ENCODE measurements around the gene NDUFC1.

The NDUFC1 gene

DNA sequence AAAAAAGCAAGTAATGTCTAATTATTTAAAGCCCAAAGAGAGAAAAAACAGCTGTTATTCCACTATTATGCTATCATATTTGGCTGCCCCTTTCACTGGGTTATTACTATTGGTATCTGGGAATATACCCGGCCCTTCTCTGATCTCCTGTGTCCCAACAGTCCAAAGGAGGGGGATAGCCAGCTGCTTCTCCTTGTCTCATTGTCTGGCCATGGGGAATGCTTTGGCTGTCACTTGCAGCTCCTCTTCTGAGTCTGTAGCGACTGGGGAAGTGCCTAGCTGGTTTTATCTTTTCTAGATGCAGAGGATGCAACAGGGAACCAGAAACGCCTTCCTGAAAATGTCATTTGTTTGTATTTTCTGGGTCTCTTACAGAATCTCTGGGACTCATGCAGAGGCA is 56.1 kb downstream of the NDUFC1 start:
- no peaks in the 10 kb centered on the region for H3K4me1 Mint-ChIP-seq

DNA sequence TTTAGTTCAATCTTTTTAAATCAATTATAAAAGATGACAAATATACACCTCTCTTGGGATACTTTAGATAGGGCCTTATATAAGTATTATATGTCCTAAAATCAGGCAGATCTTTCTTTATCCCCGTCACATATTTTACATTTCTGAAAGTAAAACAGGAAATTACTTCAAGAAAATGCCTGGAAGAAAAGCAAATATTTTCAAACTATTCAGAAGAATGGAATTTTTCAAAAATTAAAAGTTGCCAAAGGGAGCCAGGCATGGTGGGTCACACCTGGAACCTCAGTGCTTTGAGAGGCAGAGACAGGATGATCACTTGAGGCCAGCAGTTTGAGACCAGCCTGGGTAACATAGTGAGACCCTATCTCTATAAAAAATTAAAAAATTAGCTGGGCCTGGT is 56.7 kb downstream of the NDUFC1 start:
- H3K27ac Mint-ChIP-seq: no peak overlapping the region
- H3K27me3 Mint-ChIP-seq: no peaks in the 10 kb centered on the region
- no peaks in the 10 kb centered on the region for H3K36me3 Mint-ChIP-seq
- ATAC-seq: no peak
- no peaks in the 10 kb centered on the region for H3K9me3 Mint-ChIP-seq
- H3K4me1 Mint-ChIP-seq: no peaks in the 10 kb centered on the region
- no peak overlapping the region for H3K4me3 Mint-ChIP-seq

More for the DNA sequence above, 56.1 kb downstream of the NDUFC1 start:
- Mint-ChIP-seq H3K9me3 (no peaks in the 10 kb centered on the region), H3K27me3 (no peaks in the 10 kb centered on the region), H3K36me3 (no peaks in the 10 kb centered on the region), H3K27ac (no peak overlapping the region), H3K4me3 (no peak overlapping the region)
- no peak for ATAC-seq

DNA sequence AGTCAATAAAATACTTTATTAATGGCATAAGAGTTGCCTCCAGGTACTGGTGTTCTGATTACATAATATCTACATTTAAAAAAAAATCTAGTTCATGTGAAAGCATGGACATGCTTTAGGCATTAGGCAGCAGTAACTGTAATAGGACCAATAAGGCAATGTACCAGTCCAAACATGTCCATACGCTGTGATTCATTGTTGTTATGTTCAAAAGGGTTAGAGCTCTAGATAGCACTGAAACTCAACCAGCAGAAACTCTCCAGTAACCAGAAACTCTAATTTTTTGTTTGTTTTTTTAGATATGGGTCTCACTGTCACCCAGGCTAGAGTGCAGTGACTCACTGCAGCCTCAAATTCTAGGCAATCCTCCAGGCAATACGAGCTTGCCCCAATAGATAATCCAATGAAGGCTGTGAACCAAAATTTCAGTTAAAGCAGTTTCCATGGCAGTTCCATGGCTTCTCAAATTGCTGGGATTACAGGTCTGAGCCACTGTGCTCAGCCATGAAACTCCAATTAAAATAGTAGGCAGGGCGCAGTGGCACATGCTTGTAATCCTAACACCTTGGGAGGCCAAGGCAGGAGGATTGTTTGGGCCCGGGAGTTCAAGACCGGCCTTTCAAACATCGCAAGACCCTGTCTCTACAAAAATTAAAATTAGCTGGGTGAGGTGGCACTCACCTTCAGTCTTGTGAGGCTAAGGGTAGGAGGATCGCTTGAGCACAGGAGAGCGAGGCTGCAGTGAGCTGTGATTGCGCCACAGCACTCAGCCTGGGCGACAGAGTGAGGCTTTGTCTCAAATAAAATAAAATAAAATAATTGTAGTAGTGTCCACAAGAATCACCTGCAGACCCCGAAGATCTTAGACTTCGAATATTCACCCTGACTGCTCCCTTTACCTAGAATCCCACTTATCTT is 58.6 kb downstream of the NDUFC1 start:
- no peak for ATAC-seq
- Mint-ChIP-seq H3K9me3 (peaks cover 3% of the 10 kb centered on the region), H3K4me1 (peaks cover 9% of the 10 kb centered on the region), H3K27me3 (no peaks in the 10 kb centered on the region), H3K36me3 (no peaks in the 10 kb centered on the region), H3K4me3 (no peak overlapping the region), H3K27ac (no peak overlapping the region)

DNA sequence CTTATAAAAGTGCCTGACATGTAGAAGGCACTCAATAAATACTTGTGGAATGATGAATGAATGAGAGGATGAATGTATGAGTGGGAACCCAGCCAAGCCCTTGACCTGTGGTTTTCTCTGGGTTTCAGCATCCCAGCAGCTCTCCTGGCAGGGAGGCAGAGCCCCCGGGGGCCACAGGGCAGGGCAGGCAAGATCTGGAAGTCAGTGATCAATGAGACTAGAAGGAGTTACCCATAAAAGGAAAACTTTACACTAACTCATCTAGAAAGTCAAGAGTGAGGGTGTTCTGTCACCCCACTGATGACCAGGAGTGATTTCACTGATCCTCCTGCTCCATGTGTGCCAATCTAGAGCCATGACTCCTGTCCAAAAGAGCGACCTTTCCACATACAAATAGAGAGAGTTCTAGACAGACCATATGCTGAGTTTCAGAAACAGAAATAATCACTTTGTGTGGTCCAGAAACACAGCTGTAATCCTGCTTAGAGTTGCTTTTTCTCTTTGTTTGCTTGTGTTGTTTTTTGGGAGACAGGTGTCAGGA is 59.7 kb downstream of the NDUFC1 start:
- Mint-ChIP-seq H3K27me3 (no peaks in the 10 kb centered on the region), H3K4me1 (peaks cover 17% of the 10 kb centered on the region), H3K4me3 (no peak overlapping the region), H3K36me3 (no peaks in the 10 kb centered on the region), H3K27ac (no peak overlapping the region), H3K9me3 (peaks cover 3% of the 10 kb centered on the region)
- ATAC-seq: no peak

DNA sequence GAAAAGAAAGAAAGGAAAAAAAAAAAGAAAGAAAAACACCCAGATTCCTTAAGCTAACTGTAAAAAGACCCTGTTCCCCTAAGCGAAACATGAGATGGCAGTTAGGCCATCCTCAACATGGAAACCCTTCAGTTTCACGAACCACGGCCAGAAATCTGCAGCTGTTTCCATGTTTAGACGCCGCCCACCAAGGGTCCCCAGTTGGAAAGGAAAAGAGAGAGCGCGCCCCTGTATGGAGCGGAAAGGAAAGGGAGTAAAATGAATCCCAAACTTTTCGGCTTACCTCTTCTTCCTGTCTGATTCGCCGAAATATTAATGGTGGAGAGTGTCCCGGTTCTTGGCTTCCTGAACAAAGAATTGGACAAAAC is 60.5 kb downstream of the NDUFC1 start:
- H3K4me3 Mint-ChIP-seq: no peak overlapping the region
- ATAC-seq: no peak
- H3K9me3 Mint-ChIP-seq: peaks cover 3% of the 10 kb centered on the region
- H3K27me3 Mint-ChIP-seq: no peaks in the 10 kb centered on the region
- H3K4me1 Mint-ChIP-seq: peaks cover 20% of the 10 kb centered on the region
- no peaks in the 10 kb centered on the region for H3K36me3 Mint-ChIP-seq
- no peak overlapping the region for H3K27ac Mint-ChIP-seq

DNA sequence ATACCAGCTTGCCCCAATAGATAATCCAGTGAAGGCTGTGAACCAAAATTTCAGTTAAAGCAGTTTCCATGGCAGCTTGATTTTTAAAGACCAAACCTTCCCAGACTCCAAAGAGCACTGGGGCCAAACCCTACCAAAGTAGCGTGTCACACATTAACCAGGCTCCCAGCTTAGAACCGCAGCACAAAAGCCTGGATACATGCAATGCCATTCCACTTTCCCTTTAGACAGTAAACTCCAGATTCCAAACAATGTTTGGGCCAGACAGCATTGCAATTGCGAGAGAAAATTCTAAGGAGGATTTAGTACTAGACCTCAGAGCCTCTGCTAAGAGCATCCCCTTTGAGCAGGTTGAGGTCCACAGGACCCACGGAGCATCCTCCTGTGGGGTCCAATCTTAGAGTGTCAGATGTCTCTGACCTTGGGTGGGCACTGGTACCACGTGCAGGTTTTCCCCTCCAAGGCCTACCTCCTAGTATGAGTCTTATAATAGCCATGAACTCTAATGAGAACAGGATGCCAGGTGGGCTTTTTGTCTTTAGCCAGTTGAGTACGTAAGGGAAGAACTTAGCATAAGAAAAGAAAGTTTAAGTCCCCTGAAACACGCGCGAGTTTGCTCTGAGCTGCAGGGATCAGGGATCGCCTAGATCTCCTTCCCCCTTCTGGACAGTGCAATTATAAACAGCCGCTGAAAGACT is 61.0 kb downstream of the NDUFC1 start:
- no peak for ATAC-seq
- H3K27ac Mint-ChIP-seq: no peak overlapping the region
- no peaks in the 10 kb centered on the region for H3K27me3 Mint-ChIP-seq
- peaks cover 20% of the 10 kb centered on the region for H3K4me1 Mint-ChIP-seq
- peaks cover 3% of the 10 kb centered on the region for H3K9me3 Mint-ChIP-seq
- H3K4me3 Mint-ChIP-seq: no peak overlapping the region
- no peaks in the 10 kb centered on the region for H3K36me3 Mint-ChIP-seq

Data from stimulated activated memory B cell treated with anti-CD40 and anti-IgM and Interleukin-4, amounts not matched to agents 10 μg/mL and 1 μg/mL and 100 μg/mL, for 72 hours (primary cell).